Frontal cortex (tissue), 4 donors: ENCODE results near the gene DCDC2B. TPM values are rescaled to one million over a fixed set of nuclear protein-coding genes. Genes with fewer than 3 reads are reported as not detected.

Experiments
- DNase-seq, 2 donors: peaks; one replicate each; pipeline ENCODE4 v3.0.0; 2012; ENCODE audit warnings: low spot score in 2 of 2
- FAIRE-seq: peaks from 2 replicates; lab custom pipeline; 2012; peaks lifted over from hg19 to GRCh38; lab: Jason Lieb, UNC
- total RNA-seq: library from RNA; depleted of rRNA; stranded (reverse); fragments of >200 nt; gene quantifications from one replicate; pipeline ENCODE4 v1.2.3, GENCODE V29; 2014
- donor health status: control.
- donor health status: control.
- donor health status: control.

The DCDC2B gene
- total RNA-seq, 1 donor from 2014 or later = not detected

- no peak for FAIRE-seq
- no peak for DNase-seq
Observed at GRCh38 chr1:32195531-32195930, 13.4 kb upstream of the DCDC2B start.

GRCh38 chr1:32195972-32196823 lies 12.7 kb upstream of the DCDC2B start:
- DNase-seq = no peak
- no peak for FAIRE-seq

DNA sequence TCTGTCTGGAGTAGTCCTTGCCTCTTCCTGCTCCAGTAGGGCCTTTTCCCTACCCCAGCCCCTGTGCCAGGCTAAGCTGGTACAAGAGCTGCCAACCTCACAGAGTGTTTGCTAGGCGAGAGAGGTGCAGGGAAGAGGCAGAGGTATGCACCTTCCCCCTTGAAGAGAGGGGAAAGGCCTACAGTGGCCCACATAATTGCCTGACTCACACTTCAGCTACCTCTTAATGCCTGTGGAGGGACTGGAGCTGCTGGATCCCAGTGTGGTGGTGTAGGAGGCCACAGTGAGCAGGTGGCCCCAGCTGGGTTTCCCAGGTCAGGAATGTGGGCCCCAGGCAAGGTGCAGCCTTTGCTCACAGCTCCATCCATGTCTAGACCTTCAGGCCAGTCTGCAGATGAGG lies 11.8 kb upstream of the DCDC2B start:
- no peak for DNase-seq

GRCh38 chr1:32197837-32198236 lies 11.1 kb upstream of the DCDC2B start:
- no peak for DNase-seq

More for the DNA sequence above, 11.8 kb upstream of the DCDC2B start:
- no peak for FAIRE-seq

DNA sequence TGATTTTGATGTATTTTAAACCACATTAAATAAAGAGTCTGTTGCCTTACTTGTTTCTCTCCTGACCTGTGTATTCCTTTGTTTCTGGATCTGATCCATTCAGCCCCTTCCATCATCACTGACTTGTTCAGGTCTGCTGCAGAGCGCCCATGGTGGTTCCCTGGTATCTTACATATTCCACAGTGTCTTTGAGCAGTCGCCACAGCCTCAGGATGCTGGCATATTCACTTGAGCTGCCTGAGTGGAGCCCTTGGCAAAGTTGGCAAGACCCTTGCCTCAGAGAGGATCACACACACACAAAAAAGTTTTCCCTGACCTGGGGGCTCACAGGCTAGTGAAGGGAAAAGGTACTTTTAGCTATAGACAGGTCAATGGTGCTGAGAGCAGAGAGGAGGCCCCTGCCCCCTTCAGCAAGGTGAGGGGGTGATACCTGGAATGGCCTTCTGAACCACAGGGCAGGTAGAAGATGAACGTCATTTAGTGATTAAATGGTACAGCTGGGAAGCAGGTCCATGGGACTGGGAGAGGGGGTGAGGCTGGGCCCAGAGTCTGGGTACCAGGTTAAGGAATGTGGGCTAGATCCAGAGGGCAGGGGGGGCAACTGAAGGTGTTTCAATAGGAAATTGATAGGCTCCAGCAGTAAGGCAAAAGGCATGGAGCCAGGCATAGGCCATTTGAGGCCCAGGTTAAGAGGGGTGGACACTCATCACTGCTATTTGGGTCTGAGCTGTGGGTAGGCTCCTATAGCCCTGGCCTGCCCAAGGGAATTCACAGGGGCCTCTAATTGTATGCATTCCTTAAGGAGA lies 10.4 kb upstream of the DCDC2B start:
- no peak for DNase-seq
- FAIRE-seq = no peak

More at GRCh38 chr1:32197837-32198236, 11.1 kb upstream of the DCDC2B start:
- FAIRE-seq = no peak

DNA sequence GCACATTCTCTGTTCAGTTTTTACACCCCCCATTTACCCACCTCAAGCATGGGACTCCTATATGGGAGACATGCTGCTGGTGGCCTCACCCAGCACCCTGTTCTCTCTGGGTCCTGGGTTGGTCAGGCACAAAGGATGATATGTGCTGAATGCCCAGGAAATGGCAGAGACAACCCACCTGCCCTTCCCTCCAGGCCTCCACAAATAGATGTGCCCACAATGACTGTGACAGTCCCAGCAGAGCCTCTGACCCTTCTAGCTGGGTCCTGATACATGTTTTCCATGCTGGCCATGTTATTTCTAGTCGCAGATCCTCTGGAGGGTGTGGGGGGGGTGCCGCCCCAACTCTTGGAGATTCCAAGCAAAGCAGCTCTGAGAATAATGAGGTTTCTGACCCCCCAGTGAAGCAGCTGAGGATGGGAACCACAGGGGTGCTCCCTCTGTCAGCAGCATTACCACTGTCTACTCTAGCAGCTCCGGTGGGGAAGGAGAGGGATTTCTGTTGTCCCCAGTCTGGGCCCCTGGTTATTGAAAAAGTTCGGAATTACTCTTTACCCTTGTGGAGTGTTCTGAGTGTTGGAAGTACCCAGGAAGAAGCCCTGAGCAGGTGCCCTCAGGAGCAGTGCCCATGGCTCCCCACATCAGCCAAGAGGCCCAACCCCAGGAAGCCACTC lies 9.7 kb upstream of the DCDC2B start:
- DNase-seq (no peak), FAIRE-seq (no peak)

DNA sequence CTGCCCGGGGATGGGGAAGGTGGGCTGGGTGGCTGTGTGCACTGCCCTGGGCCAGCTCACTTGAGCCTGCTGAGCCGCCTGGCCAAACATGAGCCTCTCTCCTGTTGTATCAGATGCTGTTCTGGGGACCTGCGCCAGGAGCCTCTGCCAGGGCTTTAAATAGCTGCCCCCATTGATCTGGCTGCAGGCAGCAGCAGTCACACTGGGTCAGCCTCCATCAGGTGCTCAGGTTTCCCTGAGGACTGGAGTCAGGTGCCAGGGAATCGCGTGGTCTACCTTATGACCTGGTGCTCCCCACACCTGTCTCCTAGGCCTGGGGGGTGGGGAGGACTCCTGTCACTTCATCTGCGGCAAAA lies 9.2 kb upstream of the DCDC2B start:
- DNase-seq = peak in 1 of 2 donors; percentile 38
- FAIRE-seq = no peak

GRCh38 chr1:32200226-32201010 lies 8.5 kb upstream of the DCDC2B start, which contains the start of gene CCDC28B:
CCDC28B (plus strand) TSS chr1:32200595; CDS start chr1:32201936, 1,341 bp downstream.
- DNase-seq = peak; percentile 59 to 79
- FAIRE-seq = no peak

- DNase-seq (peak in 1 of 2 donors; percentile 53), FAIRE-seq (no peak)
Observed at GRCh38 chr1:32201011-32201855, 7.7 kb upstream of the DCDC2B start.

- FAIRE-seq = no peak
- no peak for DNase-seq
Observed at GRCh38 chr1:32204943-32205361, 3.9 kb upstream of the DCDC2B start.

- no peak for FAIRE-seq
- peak; percentile 83 to 95 for DNase-seq
Observed at GRCh38 chr1:32205401-32206370, 3.2 kb upstream of the DCDC2B start, which contains the start of gene IQCC. IQCC (plus strand) TSS chr1:32205671; CDS start chr1:32205682, 11 bp downstream.

GRCh38 chr1:32208469-32208868 lies 420 bp upstream of the DCDC2B start:
- FAIRE-seq = no peak

DNA sequence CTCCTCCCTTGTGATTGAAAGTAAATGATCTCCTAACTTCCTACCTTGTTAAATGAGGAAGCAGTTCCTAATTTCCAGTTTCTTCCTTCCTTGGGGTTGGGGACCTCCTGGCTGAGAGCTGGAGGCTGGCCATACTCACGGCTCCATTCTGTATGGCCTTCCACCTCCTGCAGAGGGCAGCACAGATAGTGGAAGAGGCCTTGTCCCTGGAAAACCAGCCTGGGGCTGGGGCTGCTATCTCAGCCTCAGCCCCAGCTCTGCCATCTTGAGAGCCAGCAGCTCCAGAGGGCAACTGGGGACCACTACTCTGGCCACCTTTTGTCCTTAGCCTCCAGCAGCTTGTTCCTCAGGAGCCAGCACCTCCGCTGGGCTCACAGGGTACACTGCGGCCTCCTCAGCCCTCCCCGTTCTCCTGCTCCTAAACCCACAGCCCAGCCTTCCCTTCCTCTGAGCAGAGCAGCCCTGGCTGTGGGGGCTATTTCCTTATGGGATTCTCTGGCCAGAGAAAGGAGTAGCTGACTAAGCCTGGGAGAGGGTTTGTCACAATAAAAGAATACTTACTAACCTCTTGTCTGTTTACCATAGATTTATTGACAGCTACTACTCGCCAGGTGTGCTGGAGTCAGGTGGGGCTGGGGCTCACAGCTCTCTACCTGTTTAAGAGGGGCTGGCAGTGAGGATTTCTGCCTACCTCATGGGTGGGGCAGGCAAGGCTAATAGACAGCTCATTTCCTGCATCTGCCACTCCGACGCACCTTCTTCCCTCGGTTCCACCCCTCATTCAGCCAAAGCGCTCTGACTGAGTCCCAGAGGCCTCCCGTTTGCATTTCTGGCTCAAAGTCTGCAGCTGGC lies 7.0 kb downstream of the DCDC2B start:
- peak in 1 of 2 donors; percentile 67 for DNase-seq
- no peak for FAIRE-seq

More at GRCh38 chr1:32208469-32208868, 420 bp upstream of the DCDC2B start:
- no peak for DNase-seq

DNA sequence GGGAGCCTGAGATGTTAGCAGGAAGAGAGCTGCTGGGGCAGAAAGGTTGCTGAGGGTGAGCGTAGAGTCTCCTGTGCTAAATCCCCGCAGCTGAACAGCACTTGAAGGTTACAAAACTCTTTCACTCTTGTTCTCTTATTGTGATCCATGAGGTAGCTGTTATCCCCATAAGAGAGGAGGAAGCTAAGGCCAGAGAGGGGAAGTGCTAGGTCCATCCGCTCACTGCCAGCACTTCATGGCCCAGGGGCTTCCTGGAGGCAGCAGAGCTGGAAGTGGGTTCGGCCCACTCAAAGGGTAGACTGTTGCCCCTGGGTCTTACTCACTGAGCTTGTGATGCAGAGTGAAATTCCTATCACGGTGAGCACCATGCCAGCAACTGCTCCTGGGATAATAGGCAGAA lies 7.7 kb downstream of the DCDC2B start:
- FAIRE-seq (no peak), DNase-seq (no peak)

GRCh38 chr1:32219022-32219421 lies 10.1 kb downstream of the DCDC2B start:
- FAIRE-seq = no peak
- DNase-seq = no peak
